SK-N-SH (cell line): Measurements from ENCODE around the gene ARL5B. TPM values are rescaled to one million over a fixed set of nuclear protein-coding genes. Genes with fewer than 3 reads are reported as not detected.

Experiments used
- CTCF ChIA-PET: fragments of 300-600, 350-600 bp; formaldehyde crosslinking; extraction: SDS; loops from one replicate; lab custom pipeline; 2021; lab: Yijun Ruan, JAX
- POLR2A ChIA-PET: fragments of 350-600 bp; sonication (Branson Sonifier 250); formaldehyde crosslinking; extraction: SDS; loops from one replicate; lab custom pipeline; 2020; ENCODE audit warnings: antibody characterized with exemption, inconsistent platforms; lab: Yijun Ruan, JAX
- DNase-seq: peaks from one replicate; pipeline ENCODE4 v3.0.0; 2012
- H2AFZ ChIP-seq: fragments of 200-600 bp; sonication (generic); 2 replicates; pipeline ENCODE4 v1.8.1; 2016; ENCODE audit warnings: antibody characterized with exemption, mild to moderate bottlenecking, low read depth
- H3F3A ChIP-seq: fragments of 200-600 bp; sonication (generic); replicated peaks from 2 replicates; pipeline ENCODE3; 2016; ENCODE audit warnings: antibody characterized with exemption, mild to moderate bottlenecking; ENCODE audit not compliant: insufficient read depth
- H3K27ac ChIP-seq, 2 experiments: fragments of 200-500 bp in 1 of 2; fragments of 200-600 bp in 1 of 2; sonication (Bioruptor generic) in 1 of 2; sonication (generic), shearing (Covaris generic) in 1 of 2; 2 replicates each; pipeline versions ENCODE4 v1.5.1 to v1.6.1; 2014 to 2016; ENCODE audit warnings: low read depth in 2 of 2, inconsistent platforms in 1 of 2, low read length in 1 of 2, mild to moderate bottlenecking in 1 of 2, mixed read lengths in 1 of 2
- H3K27me3 ChIP-seq: fragments of 200-600 bp; sonication (generic), shearing (Covaris generic); 2 replicates; pipeline ENCODE4 v1.6.1; 2016; ENCODE audit warnings: mixed run types; ENCODE audit not compliant: insufficient read depth
- H3K36me3 ChIP-seq, 2 experiments: fragments of 200-500 bp in 1 of 2; fragments of 200-600 bp in 1 of 2; sonication (Bioruptor generic) in 1 of 2; sonication (generic) in 1 of 2; replicated peaks in 1 of 2; 2 replicates each; pipeline versions ENCODE3 to v1.5.1; 2014 to 2016; ENCODE audit warnings: low read length in 1 of 2, mild to moderate bottlenecking in 1 of 2; ENCODE audit not compliant: insufficient read depth in 2 of 2, control insufficient read depth in 1 of 2
- H3K4me1 ChIP-seq, 2 experiments: fragments of 200-500 bp in 1 of 2; fragments of 200-600 bp in 1 of 2; sonication (Bioruptor generic) in 1 of 2; sonication (generic), shearing (Covaris generic) in 1 of 2; 2 replicates each; pipeline versions ENCODE4 v1.5.1 to v1.6.1; 2014 to 2016; ENCODE audit warnings: low read depth in 1 of 2, low read length in 1 of 2, mixed run types in 1 of 2; ENCODE audit not compliant: insufficient read depth in 2 of 2, control insufficient read depth in 1 of 2
- H3K4me2 ChIP-seq: fragments of 200-600 bp; sonication (generic), shearing (Covaris generic); 2 replicates; pipeline ENCODE4 v1.6.1; 2017; ENCODE audit warnings: mixed run types
- H3K4me3 ChIP-seq, 2 experiments: fragments of 200-500 bp in 1 of 2; fragments of 200-600 bp in 1 of 2; sonication (Bioruptor generic) in 1 of 2; sonication (generic), shearing (Covaris generic) in 1 of 2; 2 replicates each; pipeline versions ENCODE4 v1.5.1 to v1.8.1; 2014 to 2016; ENCODE audit warnings: low read depth in 2 of 2, inconsistent platforms in 1 of 2, low read length in 1 of 2, mild to moderate bottlenecking in 1 of 2, mixed read lengths in 1 of 2, moderate library complexity in 1 of 2
- H3K79me2 ChIP-seq: fragments of 200-600 bp; sonication (generic); 2 replicates; pipeline ENCODE4 v1.8.1; 2017; ENCODE audit warnings: mild to moderate bottlenecking; ENCODE audit not compliant: insufficient read depth
- H3K9ac ChIP-seq: fragments of 200-600 bp; sonication (generic); 2 replicates; pipeline ENCODE4 v1.6.1; 2017; ENCODE audit warnings: mixed run types
- H3K9me2 ChIP-seq: fragments of 200-600 bp; sonication (generic); 2 replicates; pipeline ENCODE4 v1.6.1; 2017; ENCODE audit warnings: mixed run types
- H3K9me3 ChIP-seq: fragments of 200-600 bp; sonication (generic); 2 replicates; pipeline ENCODE4 v1.6.1; 2017; ENCODE audit warnings: mixed run types, mild to moderate bottlenecking, moderate library complexity
- H4K20me1 ChIP-seq: fragments of 200-600 bp; sonication (generic); 2 replicates; pipeline ENCODE4 v1.6.1; 2017; ENCODE audit warnings: mild to moderate bottlenecking, mixed run types; ENCODE audit not compliant: insufficient read depth
- CHD2 ChIP-seq: fragments of 150-350 bp; IDR thresholded peaks from 2 replicates; pipeline ENCODE4 v1.6.1; 2018; ENCODE audit warnings: low read length; ENCODE audit not compliant: partially characterized antibody
- EP300 ChIP-seq, 2 experiments: IDR thresholded peaks; 2 replicates each; pipeline versions ENCODE4 v1.4.0 to v1.6.1; 2012; ENCODE audit warnings: borderline replicate concordance in 1 of 2, low read depth in 1 of 2, low read length in 1 of 2
- FOSL2 ChIP-seq: IDR thresholded peaks from 2 replicates; pipeline ENCODE4 v1.4.0; 2012; ENCODE audit warnings: low read depth, mild to moderate bottlenecking, moderate library complexity, borderline replicate concordance
- GATA2 ChIP-seq: sonication (generic); formaldehyde crosslinking; IDR thresholded peaks from 2 replicates; pipeline ENCODE4 v1.5.0; 2020; ENCODE audit warnings: mild to moderate bottlenecking, missing genetic modification reagents
- IRF3 ChIP-seq: fragments of 150-350 bp; IDR thresholded peaks from 2 replicates; pipeline ENCODE4 v1.6.1; 2016; ENCODE audit warnings: mild to moderate bottlenecking, low read depth, low read length
- JUND ChIP-seq: IDR thresholded peaks from 2 replicates; pipeline ENCODE4 v1.4.0; 2012
- MAX ChIP-seq: IDR thresholded peaks from 2 replicates; pipeline ENCODE4 v1.4.0; 2012; ENCODE audit warnings: low read depth
- MEF2A ChIP-seq: IDR thresholded peaks from 2 replicates; pipeline ENCODE4 v1.4.0; 2012; ENCODE audit warnings: low read depth, borderline replicate concordance
- PBX3 ChIP-seq: IDR thresholded peaks from 2 replicates; pipeline ENCODE4; 2012
- POLR2AphosphoS5 ChIP-seq: IDR thresholded peaks from 2 replicates; pipeline ENCODE4 v1.6.1; 2012; ENCODE audit warnings: low read depth, low read length
- RFX5 ChIP-seq: IDR thresholded peaks from 2 replicates; pipeline ENCODE4 v1.6.1; 2012; ENCODE audit warnings: mild to moderate bottlenecking, improper control_type of control experiment, low read length
- RXRA ChIP-seq: IDR thresholded peaks from 2 replicates; pipeline ENCODE4 v1.4.0; 2012; ENCODE audit warnings: low read depth, mild to moderate bottlenecking, borderline replicate concordance
- SMC3 ChIP-seq: IDR thresholded peaks from 2 replicates; pipeline ENCODE4 v1.6.1; 2012; ENCODE audit warnings: low read depth, low read length, improper control_type of control experiment
- USF1 ChIP-seq: IDR thresholded peaks from 2 replicates; pipeline ENCODE4 v1.4.0; 2012; ENCODE audit warnings: low read depth, borderline replicate concordance
- USF2 ChIP-seq: fragments of 150-350 bp; IDR thresholded peaks from 2 replicates; pipeline ENCODE4 v1.6.1; 2017; ENCODE audit warnings: antibody characterized with exemption, low read length, low read depth, borderline replicate concordance
- ZBTB33 ChIP-seq: IDR thresholded peaks from 2 replicates; pipeline ENCODE4 v1.4.0; 2012; ENCODE audit warnings: low read depth, borderline replicate concordance
- WGBS: methylation state at CpG from one replicate; pipeline ENCODE4 v1.1.6; 2017; ENCODE audit warnings: low lambda C conversion rate; 5-methylcytosine and 5-hydroxymethylcytosine counted together
- polyA plus RNA-seq, 3 experiments: library from polyadenylated mRNA; depleted of rRNA; stranded (reverse); fragments of >200 nt; gene quantifications; 2 replicates each; pipeline ENCODE4 v1.2.3, GENCODE V29; 2012

Gene ARL5B
- polyA plus RNA-seq, 1 of the 3 experiments (the other 2 are of a cell fraction), result 4.9 TPM

- no peak for TF ChIP-seq USF2
Observed at GRCh38 chr10:18684953-18685352, 25.7 kb downstream of the ARL5B start (continued).

GRCh38 chr10:18685555-18685954, 26.3 kb downstream of the ARL5B start:
- no peak for DNase-seq
- Histone ChIP-seq H3K79me2 (no peaks in the 10 kb centered on the region), H2AFZ (no peak overlapping the region), H3K9me2 (no peaks in the 10 kb centered on the region), H3K36me3 (peaks cover 0 to 12% of the 10 kb centered on the region in 2 experiments), H3K27ac (no peak overlapping the region), H3F3A (peaks cover 34% of the 10 kb centered on the region), H3K27me3 (no peaks in the 10 kb centered on the region), H3K4me2 (no peak overlapping the region), H3K9ac (no peak overlapping the region), H3K4me1 (peaks cover 0 to 18% of the 10 kb centered on the region in 2 experiments), H3K4me3 (no peak overlapping the region), H4K20me1 (no peaks in the 10 kb centered on the region), H3K9me3 (no peaks in the 10 kb centered on the region)
- WGBS, result 97% methylated on average over 7 of the region's 7 CpGs
- ChIA-PET CTCF (no interaction called here), POLR2A (no interaction called here)
- TF ChIP-seq EP300 (IDR thresholded peaks at IDR 0.05; ENCODE audit: borderline replicate concordance in 1 of 2, low read depth in 1 of 2, low read length in 1 of 2), result no peak
- no peak for TF ChIP-seq RFX5
- no peak for TF ChIP-seq IRF3
- no peak for TF ChIP-seq RXRA
- no peak for TF ChIP-seq PBX3
- no peak for TF ChIP-seq JUND
- TF ChIP-seq MEF2A, result no peak
- no peak for TF ChIP-seq POLR2AphosphoS5
- no peak for TF ChIP-seq GATA2 (CRISPR knock-in tag)
- TF ChIP-seq USF1, result no peak
- no peak for TF ChIP-seq MAX
- TF ChIP-seq SMC3, result no peak
- no peak for TF ChIP-seq FOSL2
- TF ChIP-seq ZBTB33, result no peak
- no peak for TF ChIP-seq CHD2
